ENCODE data around the gene KRT75. TPM values are rescaled to one million over a fixed set of nuclear protein-coding genes. Genes with fewer than 3 reads are reported as not detected.
A peak's percentile ranks its signal among the peaks of the same experiment; 100 is the strongest.

Gene KRT75
- total RNA-seq, 4 donors from 2014 or later, result not detected

GRCh38 chr12:52400906-52401305, 33.3 kb downstream of the KRT75 start:
- DNase-seq, result peak in 1 of 3 donors; percentile 15
- H3K4me1 ChIP-seq, result no peaks in the 10 kb centered on the region
- TF ChIP-seq CTCF (IDR thresholded peaks at IDR 0.05) (no peak), POLR2A (IDR thresholded peaks at IDR 0.05) (no peak)
- no peak overlapping the region for H3K4me3 ChIP-seq
- no peaks in the 10 kb centered on the region for H3K27me3 ChIP-seq
- no peaks in the 10 kb centered on the region for H3K9me3 ChIP-seq
- no peak overlapping the region for H3K27ac ChIP-seq
- no peaks in the 10 kb centered on the region for H3K36me3 ChIP-seq

GRCh38 chr12:52399756-52400155, 34.4 kb downstream of the KRT75 start:
- TF ChIP-seq POLR2A (IDR thresholded peaks at IDR 0.05), result no peak
- TF ChIP-seq CTCF (IDR thresholded peaks at IDR 0.05), result no peak
- Histone ChIP-seq H3K27ac (no peak overlapping the region), H3K36me3 (no peaks in the 10 kb centered on the region), H3K4me1 (no peaks in the 10 kb centered on the region), H3K9me3 (no peaks in the 10 kb centered on the region), H3K4me3 (no peak overlapping the region), H3K27me3 (no peaks in the 10 kb centered on the region)
- no peak for DNase-seq

- Histone ChIP-seq H3K36me3 (no peaks in the 10 kb centered on the region), H3K9me3 (no peaks in the 10 kb centered on the region), H3K4me3 (no peak overlapping the region), H3K27me3 (no peaks in the 10 kb centered on the region), H3K4me1 (no peaks in the 10 kb centered on the region), H3K27ac (no peak overlapping the region)
- no peak for DNase-seq
- TF ChIP-seq POLR2A (IDR thresholded peaks at IDR 0.05) (no peak), CTCF (IDR thresholded peaks at IDR 0.05) (no peak)
Measured at GRCh38 chr12:52398176-52398575, 36.0 kb downstream of the KRT75 start.

GRCh38 chr12:52396656-52397055, 37.5 kb downstream of the KRT75 start:
- no peaks in the 10 kb centered on the region for H3K4me1 ChIP-seq
- no peak for TF ChIP-seq CTCF (IDR thresholded peaks at IDR 0.05)
- no peak for TF ChIP-seq POLR2A (IDR thresholded peaks at IDR 0.05)
- no peak overlapping the region for H3K27ac ChIP-seq
- H3K36me3 ChIP-seq, result no peaks in the 10 kb centered on the region
- no peak overlapping the region for H3K4me3 ChIP-seq
- no peaks in the 10 kb centered on the region for H3K9me3 ChIP-seq
- no peaks in the 10 kb centered on the region for H3K27me3 ChIP-seq
- peak in 1 of 3 donors; percentile 23 for DNase-seq

- H3K4me3 ChIP-seq, result no peak overlapping the region
Measured at GRCh38 chr12:52395761-52396434, 38.3 kb downstream of the KRT75 start.

More at GRCh38 chr12:52395761-52396434, 38.3 kb downstream of the KRT75 start:
- no peaks in the 10 kb centered on the region for H3K36me3 ChIP-seq
- H3K27me3 ChIP-seq, result no peaks in the 10 kb centered on the region
- no peaks in the 10 kb centered on the region for H3K4me1 ChIP-seq
- peak in 4 of 6 experiments; percentile 17 to 37 (median 31) for TF ChIP-seq CTCF (IDR thresholded peaks at IDR 0.05)
- no peak for TF ChIP-seq POLR2A (IDR thresholded peaks at IDR 0.05)
- DNase-seq, result peak in 2 of 3 donors; percentile 55 to 56
- no peaks in the 10 kb centered on the region for H3K9me3 ChIP-seq
- H3K27ac ChIP-seq, result no peak overlapping the region
